Inflammatory macrophage treated with lipopolysaccharide for 1 hour (primary cell): ENCODE results near the gene ZSCAN16.

Experiments used
- DNase-seq, 2 donors: peaks; one replicate each; pipeline ENCODE4 v3.0.0-alpha.2; 2020 to 2022

Gene ZSCAN16

GRCh38 chr6:28134716-28135115 lies 10.3 kb downstream of the ZSCAN16 start:
- peak; percentile 51 to 63 for DNase-seq

- no peak for DNase-seq
Measured at GRCh38 chr6:28135393-28135792, 11.0 kb downstream of the ZSCAN16 start.

GRCh38 chr6:28136585-28137504 lies 12.4 kb downstream of the ZSCAN16 start:
- DNase-seq: peak; percentile 85 to 91

- DNase-seq: peak; percentile 91 to 96
Measured at GRCh38 chr6:28137505-28137981, 13.1 kb downstream of the ZSCAN16 start.

GRCh38 chr6:28139860-28140543 lies 15.6 kb downstream of the ZSCAN16 start:
- no peak for DNase-seq

GRCh38 chr6:28140616-28141015 lies 16.2 kb downstream of the ZSCAN16 start:
- no peak for DNase-seq

- peak; percentile 65 to 72 for DNase-seq
Measured at GRCh38 chr6:28141500-28142329, 17.3 kb downstream of the ZSCAN16 start, which contains the start of gene ZKSCAN8. Gene ZKSCAN8, plus strand, starts transcription at chr6:28141883. Its CDS starts 6,525 bp downstream, at chr6:28148408.

- DNase-seq: peak; percentile 23 to 43
Measured at GRCh38 chr6:28142446-28142845, 18.0 kb downstream of the ZSCAN16 start.

- DNase-seq: no peak
Measured at GRCh38 chr6:28145231-28145630, 20.8 kb downstream of the ZSCAN16 start.

GRCh38 chr6:28152531-28152930 lies 28.1 kb downstream of the ZSCAN16 start:
- DNase-seq: no peak

GRCh38 chr6:28153546-28153945 lies 29.1 kb downstream of the ZSCAN16 start:
- no peak for DNase-seq

GRCh38 chr6:28154357-28154756 lies 29.9 kb downstream of the ZSCAN16 start:
- DNase-seq: no peak

- no peak for DNase-seq
Measured at GRCh38 chr6:28158318-28158717, 33.9 kb downstream of the ZSCAN16 start.

- DNase-seq: no peak
Measured at GRCh38 chr6:28159029-28159607, 34.7 kb downstream of the ZSCAN16 start.

GRCh38 chr6:28160233-28160632 lies 35.8 kb downstream of the ZSCAN16 start:
- no peak for DNase-seq

- DNase-seq: peak; percentile 57 to 84
Measured at GRCh38 chr6:28161410-28162079, 37.1 kb downstream of the ZSCAN16 start.

GRCh38 chr6:28165563-28165962 lies 41.2 kb downstream of the ZSCAN16 start:
- DNase-seq: no peak

- DNase-seq: no peak
Measured at GRCh38 chr6:28167068-28167467, 42.7 kb downstream of the ZSCAN16 start.

- DNase-seq: no peak
Measured at GRCh38 chr6:28167926-28168325, 43.5 kb downstream of the ZSCAN16 start.

- DNase-seq: no peak
Measured at GRCh38 chr6:28171271-28171670, 46.9 kb downstream of the ZSCAN16 start.

GRCh38 chr6:28172006-28172405 lies 47.6 kb downstream of the ZSCAN16 start:
- DNase-seq: no peak

- no peak for DNase-seq
Measured at GRCh38 chr6:28176373-28176772, 52.0 kb downstream of the ZSCAN16 start.
